Measurements from ENCODE around the gene ZNF143.

DNA sequence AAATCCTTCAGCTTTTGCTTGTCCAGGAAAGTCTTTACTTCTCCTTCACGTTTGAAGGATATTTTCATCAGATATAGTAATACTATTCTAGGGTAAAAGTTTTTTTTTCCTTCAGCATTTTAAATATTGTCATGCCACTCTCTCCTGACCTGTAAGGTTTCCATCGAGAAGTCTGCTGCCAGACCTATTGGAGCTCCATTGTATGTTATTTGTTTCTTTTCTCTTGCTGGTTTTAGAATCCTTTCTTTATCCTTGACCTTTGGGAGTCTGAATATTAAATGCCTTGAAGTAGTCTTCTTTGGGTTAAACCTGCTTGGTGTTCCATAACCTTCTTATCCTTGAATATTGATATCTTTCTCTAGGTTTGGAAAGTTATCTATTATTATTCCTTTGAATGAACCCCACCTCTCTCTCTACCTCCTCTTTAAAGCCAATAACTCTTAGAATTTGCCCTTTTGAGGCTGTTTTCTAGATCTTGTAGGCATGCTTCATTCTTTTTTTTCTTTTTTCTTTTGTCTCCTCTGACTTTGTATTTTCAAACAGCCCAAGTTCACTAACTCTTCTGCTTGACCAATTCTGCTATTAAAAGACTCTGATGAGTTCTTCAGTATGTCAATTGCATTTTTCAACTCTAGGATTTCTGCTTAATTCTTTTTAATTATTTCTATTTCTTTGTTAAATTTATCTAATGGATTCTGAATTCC lies 100.6 kb downstream of the ZNF143 start:
- no peak for TF ChIP-seq POLR2AphosphoS5 (IDR thresholded peaks at IDR 0.05)
- TF ChIP-seq POLR2A (IDR thresholded peaks at IDR 0.05), result no peak

All from sigmoid colon (tissue), 4 donors.